Astrocyte of the spinal cord (primary cell): ENCODE measurements around the gene DNAJA3.

ENCODE experiments used
- DNase-seq: peaks from one replicate; pipeline ENCODE4 v3.0.0; 2011; ENCODE audit warnings: low read depth, low spot score
- H3K4me3 ChIP-seq: 2 replicates; pipeline ENCODE4 v1.5.1; 2011; ENCODE audit warnings: low read depth, mild to moderate bottlenecking, low read length, moderate library complexity
- in situ Hi-C: cut with HindIII; loops from 2 replicates; pipeline ENCODE4 v1.10.0; 2017; ENCODE audit warnings: low sequenced_read_pairs
- TF ChIP-seq, protein P1 (sequence below): IDR thresholded peaks from 2 replicates; pipeline ENCODE4 v1.5.1; 2012; ENCODE audit warnings: low read depth, mild to moderate bottlenecking, low read length, inconsistent platforms

Gene DNAJA3

DNA sequence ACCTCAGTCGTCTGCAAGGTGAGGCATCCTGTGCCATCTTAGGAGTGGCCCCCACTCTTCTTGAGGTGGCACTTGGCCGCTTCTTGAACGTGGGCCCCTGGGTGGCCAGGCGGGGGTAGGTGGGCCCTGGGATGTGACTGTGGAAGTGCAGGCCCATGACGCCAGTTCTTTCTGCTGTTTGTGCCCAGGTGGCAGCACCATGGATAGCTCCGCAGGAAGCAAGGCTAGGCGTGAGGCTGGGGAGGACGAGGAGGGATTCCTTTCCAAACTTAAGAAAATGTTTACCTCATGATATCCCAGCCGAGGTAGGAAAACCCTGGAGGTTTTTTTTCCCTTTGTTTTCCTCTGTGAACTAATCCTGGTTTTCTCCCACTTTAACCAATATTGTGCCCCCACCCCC lies 29.0 kb downstream of the DNAJA3 start:
- DNase-seq = no peak
- H3K4me3 ChIP-seq = no peak overlapping the region
- TF ChIP-seq, protein P1, sequence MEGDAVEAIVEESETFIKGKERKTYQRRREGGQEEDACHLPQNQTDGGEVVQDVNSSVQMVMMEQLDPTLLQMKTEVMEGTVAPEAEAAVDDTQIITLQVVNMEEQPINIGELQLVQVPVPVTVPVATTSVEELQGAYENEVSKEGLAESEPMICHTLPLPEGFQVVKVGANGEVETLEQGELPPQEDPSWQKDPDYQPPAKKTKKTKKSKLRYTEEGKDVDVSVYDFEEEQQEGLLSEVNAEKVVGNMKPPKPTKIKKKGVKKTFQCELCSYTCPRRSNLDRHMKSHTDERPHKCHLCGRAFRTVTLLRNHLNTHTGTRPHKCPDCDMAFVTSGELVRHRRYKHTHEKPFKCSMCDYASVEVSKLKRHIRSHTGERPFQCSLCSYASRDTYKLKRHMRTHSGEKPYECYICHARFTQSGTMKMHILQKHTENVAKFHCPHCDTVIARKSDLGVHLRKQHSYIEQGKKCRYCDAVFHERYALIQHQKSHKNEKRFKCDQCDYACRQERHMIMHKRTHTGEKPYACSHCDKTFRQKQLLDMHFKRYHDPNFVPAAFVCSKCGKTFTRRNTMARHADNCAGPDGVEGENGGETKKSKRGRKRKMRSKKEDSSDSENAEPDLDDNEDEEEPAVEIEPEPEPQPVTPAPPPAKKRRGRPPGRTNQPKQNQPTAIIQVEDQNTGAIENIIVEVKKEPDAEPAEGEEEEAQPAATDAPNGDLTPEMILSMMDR = no peak
- in situ Hi-C loops = no loop called here

DNA sequence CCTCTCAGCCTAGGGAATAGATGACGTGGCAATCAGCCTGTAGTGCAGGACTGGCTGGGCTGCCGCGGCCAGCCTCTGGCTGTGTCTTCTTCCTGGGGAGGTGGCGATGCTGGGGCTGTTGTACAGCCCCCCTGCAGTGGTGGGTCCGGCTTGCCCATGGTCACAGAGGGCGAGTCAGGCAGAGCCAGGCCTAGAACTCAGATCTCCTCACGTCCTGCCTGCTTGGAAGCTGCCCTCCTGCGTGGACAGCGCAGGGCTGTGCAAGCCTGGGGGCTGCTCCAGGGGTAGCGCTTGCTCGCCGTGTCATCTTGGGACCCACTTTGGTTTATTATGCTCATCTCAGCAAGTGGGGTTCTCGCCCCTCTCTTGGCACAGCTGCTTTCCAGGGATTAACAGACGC lies 29.4 kb downstream of the DNAJA3 start:
- in situ Hi-C loops = no loop called here
- TF ChIP-seq, protein P1 = no peak
- DNase-seq = no peak
- H3K4me3 ChIP-seq = no peak overlapping the region

DNA sequence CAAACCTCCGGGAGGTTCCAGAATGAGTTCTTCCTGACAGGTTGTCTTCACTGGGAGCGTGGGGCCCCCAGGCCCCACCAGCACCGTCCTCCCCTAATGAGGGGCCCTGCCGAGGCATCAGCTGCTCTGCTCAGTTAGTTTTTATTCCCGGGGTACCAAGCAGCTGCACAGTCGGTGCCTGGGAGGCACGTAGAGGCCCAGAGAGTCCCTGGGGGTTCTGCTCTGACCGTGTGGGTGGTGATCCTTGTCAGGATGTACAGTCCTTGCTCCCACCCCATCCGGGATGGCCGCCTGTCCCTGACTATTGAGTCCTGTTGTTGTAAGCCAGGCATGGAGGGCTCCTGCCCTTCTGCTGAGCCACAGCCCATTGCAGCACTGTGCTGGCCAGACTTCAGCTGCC lies 30.3 kb downstream of the DNAJA3 start:
- TF ChIP-seq, protein P1 = no peak
- no peak for DNase-seq
- no peak overlapping the region for H3K4me3 ChIP-seq
- in situ Hi-C loops = no loop called here

DNA sequence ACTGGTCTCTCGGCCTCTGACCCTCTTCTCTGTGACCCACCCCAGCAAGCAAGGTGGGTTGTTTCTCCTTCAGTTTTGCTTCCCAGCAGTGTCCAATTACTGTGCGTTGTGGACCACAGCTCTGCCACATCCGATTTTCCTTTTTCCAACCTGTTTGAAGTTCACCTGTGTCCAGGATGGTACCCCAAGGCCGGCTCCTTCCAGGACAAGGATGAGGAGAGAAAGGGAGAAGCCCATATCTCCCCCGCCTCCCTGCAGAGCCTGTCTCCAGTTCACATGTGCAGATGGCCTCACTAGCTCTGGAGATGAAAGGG lies 35.2 kb downstream of the DNAJA3 start:
- H3K4me3 ChIP-seq = no peak overlapping the region
- in situ Hi-C loops = no loop called here
- DNase-seq = no peak
- TF ChIP-seq, protein P1 = no peak

DNA sequence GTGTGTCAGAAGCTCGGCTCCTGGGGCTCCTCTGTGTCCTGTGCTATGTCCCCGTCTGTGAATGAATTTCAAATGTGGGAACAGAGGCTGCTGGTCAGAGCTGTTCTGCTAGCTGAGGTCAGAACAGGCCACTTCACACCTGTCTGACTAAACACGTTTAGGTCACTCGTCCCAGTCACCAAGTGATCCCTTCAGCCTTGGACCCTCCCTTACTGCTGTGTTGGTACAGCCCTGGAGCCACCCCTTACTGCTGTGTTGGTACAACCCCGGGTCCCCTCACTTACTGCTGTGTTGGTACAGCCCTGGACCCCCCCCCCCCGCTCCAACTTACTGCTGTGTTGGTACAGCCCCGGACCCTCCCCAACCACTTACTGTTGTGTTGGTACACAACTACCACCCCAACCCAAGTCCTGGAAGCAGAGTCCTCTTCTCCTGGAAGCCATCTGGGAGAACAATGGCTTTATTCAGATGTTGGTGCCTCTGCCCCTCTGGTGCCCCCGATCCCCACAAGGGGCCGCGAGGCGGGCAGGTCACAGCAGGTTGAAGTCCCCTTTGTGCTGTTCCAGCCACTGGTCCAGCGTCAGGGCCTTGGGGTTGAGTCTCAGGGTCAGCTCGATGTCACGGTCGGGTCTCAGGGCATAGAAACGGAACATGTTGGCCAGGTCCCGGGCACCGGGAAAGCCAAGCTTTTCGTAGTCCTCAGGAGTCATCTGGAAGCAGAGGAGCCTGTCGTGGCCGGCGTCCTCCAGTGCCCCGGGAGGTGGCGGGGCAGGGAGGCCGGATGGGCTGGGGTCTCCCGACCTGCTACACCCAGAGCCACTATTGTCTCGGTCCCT lies 35.8 kb downstream of the DNAJA3 start:
- no peak for DNase-seq
- in situ Hi-C loops = no loop called here
- TF ChIP-seq, protein P1 = no peak
- no peak overlapping the region for H3K4me3 ChIP-seq

DNA sequence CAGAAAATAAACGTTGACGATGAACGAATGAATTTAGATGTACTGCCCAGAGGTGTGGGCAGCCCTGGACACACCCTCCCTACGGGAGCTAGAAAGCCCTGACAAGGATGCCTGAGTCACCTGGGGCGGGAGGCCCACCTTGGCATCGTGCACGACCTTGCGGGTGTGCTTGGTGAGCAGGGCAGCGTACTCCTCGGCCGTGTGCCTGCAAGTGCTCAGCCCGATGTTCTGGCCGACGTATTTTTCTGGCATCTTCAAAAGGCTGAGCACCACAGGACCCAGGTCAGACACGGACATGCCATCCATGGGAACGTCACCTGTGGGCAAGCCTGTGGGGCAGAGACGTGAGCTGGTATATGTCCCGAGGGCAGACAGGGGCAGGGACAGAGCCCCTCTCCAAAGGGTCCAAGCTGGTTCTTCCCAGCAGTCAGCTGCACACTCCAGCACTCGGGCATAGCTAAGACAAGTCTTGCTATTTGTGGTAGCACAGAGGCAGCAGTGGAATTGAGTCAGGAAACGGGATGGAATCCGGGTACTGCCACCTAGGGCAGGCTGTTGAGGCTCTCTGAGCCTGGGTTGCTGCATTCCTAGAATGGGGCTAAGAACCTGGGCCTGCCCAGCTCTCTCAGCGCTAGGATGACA lies 38.0 kb downstream of the DNAJA3 start:
- TF ChIP-seq, protein P1 = no peak
- no peak for DNase-seq
- H3K4me3 ChIP-seq = no peak overlapping the region
- in situ Hi-C loops = no loop called here
